ENCODE results near the gene TSSK3. TPM values are rescaled to one million over a fixed set of nuclear protein-coding genes. Genes with fewer than 3 reads are reported as not detected.

The TSSK3 gene, protein sequence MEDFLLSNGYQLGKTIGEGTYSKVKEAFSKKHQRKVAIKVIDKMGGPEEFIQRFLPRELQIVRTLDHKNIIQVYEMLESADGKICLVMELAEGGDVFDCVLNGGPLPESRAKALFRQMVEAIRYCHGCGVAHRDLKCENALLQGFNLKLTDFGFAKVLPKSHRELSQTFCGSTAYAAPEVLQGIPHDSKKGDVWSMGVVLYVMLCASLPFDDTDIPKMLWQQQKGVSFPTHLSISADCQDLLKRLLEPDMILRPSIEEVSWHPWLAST
- total RNA-seq (2022; extraction: Qiagen RNA extraction; ENCODE audit: low read depth): not detected in 5 replicates

DNA sequence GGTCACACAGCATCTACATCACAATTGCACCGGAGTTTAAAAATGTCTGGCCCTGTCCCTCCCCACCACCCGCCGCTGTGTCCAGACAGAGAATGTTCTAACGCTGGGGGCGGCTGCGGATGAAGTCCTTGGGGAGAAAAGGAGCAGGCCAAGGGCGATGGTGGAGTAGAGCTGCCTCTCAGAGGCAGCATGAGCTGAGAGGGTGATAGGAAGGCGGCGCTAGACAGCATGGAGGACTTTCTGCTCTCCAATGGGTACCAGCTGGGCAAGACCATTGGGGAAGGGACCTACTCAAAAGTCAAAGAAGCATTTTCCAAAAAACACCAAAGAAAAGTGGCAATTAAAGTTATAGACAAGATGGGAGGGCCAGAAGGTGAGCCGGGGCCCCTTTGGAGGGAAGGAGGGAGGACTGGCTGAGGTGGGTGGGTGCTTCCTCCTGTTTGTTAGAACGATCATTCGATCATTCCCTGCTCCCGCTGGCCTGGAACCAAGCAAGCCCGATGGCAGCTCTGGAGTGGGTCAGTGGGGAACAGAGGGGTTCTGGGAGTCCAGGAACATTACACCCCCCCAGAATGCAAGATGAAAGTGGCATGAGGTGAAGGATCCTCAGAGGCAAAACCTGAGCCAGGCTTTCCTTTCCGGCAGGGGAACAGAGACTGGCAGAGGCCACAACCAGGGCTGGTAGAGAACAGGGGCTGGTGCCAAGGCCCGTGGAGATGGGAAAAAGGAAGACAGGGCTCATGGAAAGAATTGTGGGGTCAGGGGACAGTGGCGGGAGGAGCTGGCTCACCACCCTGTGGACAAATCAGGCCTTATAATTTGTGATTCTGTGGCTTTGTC, at the start of gene TSSK3, which contains the start of gene FAM229A:
TSS of gene TSSK3 (plus strand) at position 66 of the 840 bp plus-strand sequence. CDS start at position 229, 163 bp downstream.
TSS of gene FAM229A (minus strand) at position 12 of the 840 bp plus-strand sequence. CDS start 394 bp downstream, outside the sequence.

GRCh38 chr1:32335790-32336590, 26.3 kb upstream of the TSSK3 start, which contains the start of gene MARCKSL1:
Gene MARCKSL1, minus strand, starts transcription at chr1:32336233. Its CDS starts 200 bp downstream, at chr1:32336033.

DNA sequence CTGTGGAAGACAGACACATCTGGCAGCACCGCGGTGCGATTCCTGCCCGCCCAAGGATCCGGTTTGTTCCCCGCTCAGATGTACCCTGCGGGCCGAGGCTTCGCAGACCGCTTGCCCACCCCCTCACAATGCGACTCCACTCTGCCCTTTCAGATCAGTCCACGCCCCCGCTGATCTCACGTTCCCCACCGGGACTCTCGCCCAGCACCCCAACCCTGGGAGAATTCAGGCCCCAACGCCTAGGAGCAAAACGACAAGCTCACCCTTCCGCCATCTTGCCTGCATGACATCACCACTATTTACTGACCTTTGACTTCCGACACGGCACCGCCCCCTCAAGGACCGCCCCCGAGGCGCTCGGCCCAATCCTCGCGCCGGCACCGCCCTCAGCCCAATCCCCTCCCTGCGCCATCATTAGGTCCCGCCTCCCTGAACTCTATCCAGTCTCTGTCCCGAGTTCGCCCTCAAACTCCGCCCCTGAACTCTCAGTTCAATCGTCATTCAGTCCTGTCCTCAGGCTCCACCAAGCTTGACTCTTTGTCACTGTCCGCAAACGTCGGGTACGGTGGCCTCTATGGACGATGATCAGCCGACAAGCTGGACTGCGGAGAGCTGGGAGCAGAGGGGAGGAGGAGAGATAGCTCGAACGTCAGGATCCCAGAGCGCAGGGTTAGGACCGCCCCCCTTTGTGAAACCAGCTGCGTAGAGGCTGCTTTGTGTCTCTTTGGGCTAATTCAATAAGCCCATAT, 32.0 kb downstream of the TSSK3 start, which contains the start of gene BSDC1:
TSS of gene BSDC1 (minus strand) at position 301 of the 749 bp plus-strand sequence. CDS start at position 274, 27 bp downstream.

Other genes with a start within 250 kb of the TSSK3 start
- gene TXLNA, start 182.9 kb upstream of the TSSK3 start, total RNA-seq (2022; extraction: Qiagen RNA extraction; ENCODE audit: low read depth): 27.5 to 31.0 TPM (median 28.7 TPM) in 5 replicates
- gene CCDC28B, start 161.9 kb upstream of the TSSK3 start, total RNA-seq (2022; extraction: Qiagen RNA extraction; ENCODE audit: low read depth): 1.7 to 3.3 TPM (median 2.5 TPM) in 5 replicates
- gene IQCC, start 156.9 kb upstream of the TSSK3 start, total RNA-seq (2022; extraction: Qiagen RNA extraction; ENCODE audit: low read depth): 1.8 to 2.7 TPM (median 2.1 TPM) in 5 replicates
- not detected in 5 replicates for gene DCDC2B, start 153.4 kb upstream of the TSSK3 start, total RNA-seq (2022; extraction: Qiagen RNA extraction; ENCODE audit: low read depth)
- 6.8 to 10.1 TPM (median 9.9 TPM) in 5 replicates for gene TMEM234, start 140.2 kb upstream of the TSSK3 start, total RNA-seq (2022; extraction: Qiagen RNA extraction; ENCODE audit: low read depth)
- 266 to 315 TPM (median 278 TPM) in 5 replicates for gene EIF3I, start 140.1 kb upstream of the TSSK3 start, total RNA-seq (2022; extraction: Qiagen RNA extraction; ENCODE audit: low read depth)
- gene FAM167B, start 115.3 kb upstream of the TSSK3 start, total RNA-seq (2022; extraction: Qiagen RNA extraction; ENCODE audit: low read depth): 0.29 to 0.57 TPM (median 0.48 TPM) in 4 of 5 replicates, not detected in the other
- 0.05 to 0.08 TPM in 2 of 5 replicates, not detected in the others for gene LCK, start 111.3 kb upstream of the TSSK3 start, total RNA-seq (2022; extraction: Qiagen RNA extraction; ENCODE audit: low read depth)
- gene HDAC1, start 70.5 kb upstream of the TSSK3 start, total RNA-seq (2022; extraction: Qiagen RNA extraction; ENCODE audit: low read depth): 53.1 to 62.9 TPM (median 57.7 TPM) in 5 replicates
- gene MARCKSL1, start 26.3 kb upstream of the TSSK3 start, total RNA-seq (2022; extraction: Qiagen RNA extraction; ENCODE audit: low read depth): 63.0 to 80.9 TPM (median 71.6 TPM) in 5 replicates
- gene FAM229A, start 54 bp upstream of the TSSK3 start, total RNA-seq (2022; extraction: Qiagen RNA extraction; ENCODE audit: low read depth): 2.8 to 3.9 TPM (median 3.4 TPM) in 5 replicates
- gene BSDC1, start 31.9 kb downstream of the TSSK3 start, total RNA-seq (2022; extraction: Qiagen RNA extraction; ENCODE audit: low read depth): 18.3 to 22.3 TPM (median 20.2 TPM) in 5 replicates
- gene ZBTB8B, start 102.5 kb downstream of the TSSK3 start, total RNA-seq (2022; extraction: Qiagen RNA extraction; ENCODE audit: low read depth): not detected in 5 replicates
- 2.2 to 4.5 TPM (median 3.5 TPM) in 5 replicates for gene ZBTB8A, start 176.9 kb downstream of the TSSK3 start, total RNA-seq (2022; extraction: Qiagen RNA extraction; ENCODE audit: low read depth)

All from A549 treated with RU486 at 1 μM for 4 hours (cell line).